HCT116 (cell line): ENCODE measurements around the gene VTI1B. TPM values are rescaled to one million over a fixed set of nuclear protein-coding genes. Genes with fewer than 3 reads are reported as not detected.

ENCODE experiments used
- ATAC-seq: fragments of 200-7000 bp; cut with Tn5 transposase; 2 replicates; pipeline ENCODE4 v1.9.1; 2020; ENCODE audit warnings: mild to moderate bottlenecking, moderate library complexity
- BruUV-seq: library from RNA; stranded (reverse); fragments of 400-500 nt; replicated peaks from 2 replicates; lab custom pipeline; 2021; lab: Mats Ljungman, UMichigan
- CTCF ChIA-PET: fragments of 300-600 bp; sonication (Branson Sonifier 250); formaldehyde crosslinking; loops from one replicate; lab custom pipeline; 2021; ENCODE audit warnings: antibody characterized with exemption; lab: Charles Lee
- POLR2A ChIA-PET: fragments of 300-600, 350-600 bp; sonication (Branson Sonifier 250); formaldehyde crosslinking; loops from one replicate; lab custom pipeline; 2021; ENCODE audit warnings: antibody characterized with exemption; lab: Charles Lee
- RAD21 ChIA-PET, 2 experiments: fragments of 300-600 bp; sonication (Branson Sonifier 250); formaldehyde crosslinking; loops; one replicate each; lab custom pipeline; 2023; ENCODE audit warnings: low total read pairs in 2 of 2; ENCODE audit not compliant: uncharacterized antibody in 2 of 2, unreplicated experiment in 2 of 2, low non-redundant PET in 1 of 2; lab: Charles Lee
- DNase-seq: peaks from one replicate; pipeline ENCODE4 v3.0.0-alpha.2; 2010; ENCODE audit warnings: low read depth, low spot score
- H2AFZ ChIP-seq: fragments of 200-600 bp; shearing (Covaris generic), sonication (generic); 2 replicates; pipeline ENCODE4 v1.6.1; 2017; ENCODE audit warnings: low read depth, mixed run types, mixed read lengths, antibody characterized with exemption, low read length; ENCODE audit not compliant: poor library complexity, severe bottlenecking
- H3K27ac ChIP-seq: 2 replicates; pipeline ENCODE4 v1.5.1; 2012; ENCODE audit warnings: low read depth, low read length
- H3K27me3 ChIP-seq: fragments of 200-600 bp; sonication (generic); 2 replicates; pipeline ENCODE4 v1.6.1; 2016; ENCODE audit warnings: mixed run types, low read length, mixed read lengths; ENCODE audit not compliant: insufficient read depth
- H3K36me3 ChIP-seq, 2 experiments: fragments of 200-500 bp in 1 of 2; fragments of 200-600 bp in 1 of 2; sonication (Bioruptor generic) in 1 of 2; sonication (generic) in 1 of 2; 2 replicates each; pipeline versions ENCODE4 v1.5.1 to v1.6.1; 2014 to 2016; ENCODE audit warnings: low read length in 2 of 2, inconsistent platforms in 1 of 2, mixed read lengths in 1 of 2, mixed run types in 1 of 2; ENCODE audit not compliant: insufficient read depth in 2 of 2, control insufficient read depth in 1 of 2
- H3K4me1 ChIP-seq, 2 experiments: fragments of 200-600 bp in 1 of 2; sonication (generic) in 1 of 2; 2 replicates each; pipeline versions ENCODE4 v1.5.1 to v1.6.1; 2012 to 2017; ENCODE audit warnings: low read length in 2 of 2, inconsistent platforms in 1 of 2, mild to moderate bottlenecking in 1 of 2, mixed read lengths in 1 of 2, mixed run types in 1 of 2, moderate library complexity in 1 of 2; ENCODE audit not compliant: insufficient read depth in 2 of 2, control insufficient read depth in 1 of 2
- H3K4me2 ChIP-seq: fragments of 200-600 bp; sonication (generic); 2 replicates; pipeline ENCODE4 v1.6.1; 2017; ENCODE audit warnings: mixed run types, low read length, mixed read lengths
- H3K4me3 ChIP-seq, 2 experiments: fragments of 200-600 bp in 1 of 2; sonication (generic) in 1 of 2; replicated peaks in 1 of 2; 2 replicates each; pipeline ENCODE4 v1.5.1; 2011 to 2016; ENCODE audit warnings: low read length in 2 of 2, control low read depth in 1 of 2, low read depth in 1 of 2, mild to moderate bottlenecking in 1 of 2, mixed read lengths in 1 of 2, mixed run types in 1 of 2
- H3K79me2 ChIP-seq: fragments of 200-600 bp; sonication (generic); 2 replicates; pipeline ENCODE4 v1.6.1; 2017; ENCODE audit warnings: mild to moderate bottlenecking, mixed run types, low read length, moderate library complexity, mixed read lengths; ENCODE audit not compliant: insufficient read depth
- H3K9ac ChIP-seq: fragments of 200-600 bp; sonication (generic); 2 replicates; pipeline ENCODE4 v1.6.1; 2016; ENCODE audit warnings: low read length, mixed read lengths
- H3K9me2 ChIP-seq: fragments of 200-600 bp; sonication (generic), shearing (Covaris generic); 2 replicates; pipeline ENCODE4 v1.6.1; 2017; ENCODE audit warnings: mixed run types, mild to moderate bottlenecking, moderate library complexity; ENCODE audit not compliant: insufficient read depth
- H3K9me3 ChIP-seq, 2 experiments: fragments of 200-500 bp in 1 of 2; fragments of 200-600 bp in 1 of 2; sonication (Bioruptor generic) in 1 of 2; sonication (generic) in 1 of 2; 2 replicates each; pipeline ENCODE4 v1.6.1; 2014 to 2017; ENCODE audit warnings: low read length in 2 of 2, mixed read lengths in 2 of 2, inconsistent platforms in 1 of 2, low read depth in 1 of 2, mild to moderate bottlenecking in 1 of 2, mixed run types in 1 of 2, moderate library complexity in 1 of 2; ENCODE audit not compliant: control insufficient read depth in 1 of 2, insufficient read depth in 1 of 2
- H4K20me1 ChIP-seq: fragments of 200-600 bp; sonication (generic), shearing (Covaris generic); 2 replicates; pipeline ENCODE4 v1.6.1; 2017; ENCODE audit warnings: mixed run types, mild to moderate bottlenecking, moderate library complexity; ENCODE audit not compliant: insufficient read depth
- CBX3 ChIP-seq: IDR thresholded peaks from 2 replicates; pipeline ENCODE4 v1.6.1; 2012; ENCODE audit warnings: low read depth
- CEBPB ChIP-seq: IDR thresholded peaks from 2 replicates; pipeline ENCODE4 v1.6.1; 2012; ENCODE audit warnings: low read depth
- EGR1 ChIP-seq: IDR thresholded peaks from 2 replicates; pipeline ENCODE4 v1.6.1; 2012; ENCODE audit warnings: low read depth
- ELF1 ChIP-seq: IDR thresholded peaks from 2 replicates; pipeline ENCODE4 v1.6.1; 2012; ENCODE audit warnings: low read depth, borderline replicate concordance
- EZH2phosphoT487 ChIP-seq: fragments of 200-600 bp; IDR thresholded peaks from 2 replicates; pipeline ENCODE4 v1.6.1; 2018; ENCODE audit warnings: antibody characterized with exemption, borderline replicate concordance
- POLR2A ChIP-seq: IDR thresholded peaks from 2 replicates; pipeline ENCODE4 v1.7.0; 2011; ENCODE audit warnings: borderline replicate concordance; ENCODE audit not compliant: insufficient read depth, insufficient read length; ENCODE audit errors: extremely low read depth
- SIN3A ChIP-seq: IDR thresholded peaks from 2 replicates; pipeline ENCODE4 v1.6.1; 2012; ENCODE audit warnings: low read depth
- TCF7L2 ChIP-seq: IDR thresholded peaks from 2 replicates; pipeline ENCODE4 v1.7.0; 2011; ENCODE audit warnings: borderline replicate concordance, inconsistent platforms; ENCODE audit not compliant: insufficient read depth, insufficient read length; ENCODE audit errors: extremely low read depth
- ZFX ChIP-seq: fragments of 450-650 bp; IDR thresholded peaks from 2 replicates; pipeline ENCODE4 v1.6.1; 2017
- intact Hi-C: fragments of 100-400 bp; cut with micrococcal nuclease; formaldehyde crosslinking; loops from 2 replicates; pipeline ENCODE4 v1.10.0; 2022
- total RNA-seq: library from RNA; stranded (reverse); gene quantifications from one replicate; pipeline ENCODE4 v1.2.1, GENCODE V29; 2021; ENCODE audit not compliant: unreplicated experiment
- TF ChIP-seq, protein P1 (sequence below), 3 experiments: fragments of 200-600 bp in 1 of 3; sonication (generic) in 1 of 3; IDR thresholded peaks in 2 of 3; conservative IDR thresholded peaks in 1 of 3; 2 replicates each; pipeline ENCODE4 v1.5.1; 2012 to 2017; ENCODE audit warnings: low read depth in 2 of 3, low read length in 2 of 3, antibody characterized with exemption in 1 of 3, borderline replicate concordance in 1 of 3, control low read depth in 1 of 3, mild to moderate bottlenecking in 1 of 3, mixed read lengths in 1 of 3, mixed run types in 1 of 3, moderate library complexity in 1 of 3; ENCODE audit not compliant: insufficient read depth in 1 of 3
- TF ChIP-seq, protein P2 (sequence below): IDR thresholded peaks from 2 replicates; pipeline ENCODE4 v1.6.1; 2012; ENCODE audit warnings: low read depth
- TF ChIP-seq, protein P3 (sequence below): IDR thresholded peaks from 2 replicates; pipeline ENCODE4 v1.6.1; 2011; ENCODE audit warnings: mild to moderate bottlenecking, low read length, moderate library complexity; ENCODE audit not compliant: insufficient replicate concordance; ENCODE audit errors: extremely low read depth
- TF ChIP-seq, protein P4 (sequence below): IDR thresholded peaks from 2 replicates; pipeline ENCODE4 v1.6.1; 2012

Gene VTI1B
- total RNA-seq, 1 experiment from 2014 or later: 86.3 TPM

DNA sequence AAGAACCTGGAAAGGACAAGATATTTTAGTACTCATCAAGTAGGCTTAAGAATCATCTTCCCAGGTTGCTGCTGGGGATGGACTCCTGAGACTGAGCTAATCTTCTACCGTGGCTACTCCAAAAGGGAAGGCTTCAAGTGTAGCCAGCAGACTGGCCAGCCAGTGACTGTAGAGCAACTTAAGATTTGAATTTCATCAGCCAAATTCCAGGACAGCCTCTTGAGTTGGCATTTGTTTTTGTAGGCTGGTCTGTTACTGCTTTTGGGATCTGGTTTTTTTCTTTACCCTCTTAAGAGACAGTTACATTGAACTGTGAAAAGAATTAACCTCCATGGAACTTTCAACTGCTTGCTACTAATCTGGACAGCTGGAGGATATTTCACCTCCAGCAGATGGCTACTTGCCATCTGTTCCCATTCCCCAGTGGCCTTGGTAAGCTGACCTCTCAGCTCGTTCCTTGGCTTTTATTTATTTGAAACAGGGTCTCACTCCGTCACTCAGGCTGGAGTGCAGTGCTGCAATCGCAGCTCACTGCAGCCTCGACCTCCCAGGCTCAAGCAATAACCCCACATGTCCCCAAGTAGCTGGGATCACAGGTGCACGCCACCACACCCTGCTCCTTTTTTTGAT lies 20.7 kb downstream of the VTI1B start:
- TF ChIP-seq SIN3A: no peak
- TF ChIP-seq, protein P1, sequence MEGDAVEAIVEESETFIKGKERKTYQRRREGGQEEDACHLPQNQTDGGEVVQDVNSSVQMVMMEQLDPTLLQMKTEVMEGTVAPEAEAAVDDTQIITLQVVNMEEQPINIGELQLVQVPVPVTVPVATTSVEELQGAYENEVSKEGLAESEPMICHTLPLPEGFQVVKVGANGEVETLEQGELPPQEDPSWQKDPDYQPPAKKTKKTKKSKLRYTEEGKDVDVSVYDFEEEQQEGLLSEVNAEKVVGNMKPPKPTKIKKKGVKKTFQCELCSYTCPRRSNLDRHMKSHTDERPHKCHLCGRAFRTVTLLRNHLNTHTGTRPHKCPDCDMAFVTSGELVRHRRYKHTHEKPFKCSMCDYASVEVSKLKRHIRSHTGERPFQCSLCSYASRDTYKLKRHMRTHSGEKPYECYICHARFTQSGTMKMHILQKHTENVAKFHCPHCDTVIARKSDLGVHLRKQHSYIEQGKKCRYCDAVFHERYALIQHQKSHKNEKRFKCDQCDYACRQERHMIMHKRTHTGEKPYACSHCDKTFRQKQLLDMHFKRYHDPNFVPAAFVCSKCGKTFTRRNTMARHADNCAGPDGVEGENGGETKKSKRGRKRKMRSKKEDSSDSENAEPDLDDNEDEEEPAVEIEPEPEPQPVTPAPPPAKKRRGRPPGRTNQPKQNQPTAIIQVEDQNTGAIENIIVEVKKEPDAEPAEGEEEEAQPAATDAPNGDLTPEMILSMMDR (IDR thresholded peaks at IDR 0.05 in 2 of 3, conservative IDR thresholded peaks at IDR 0.05 in 1 of 3; ENCODE audit: borderline replicate concordance in 1 of 3, insufficient read depth in 1 of 3, low read depth in 2 of 3, low read length in 2 of 3): no peak
- TF ChIP-seq CBX3: no peak
- TF ChIP-seq POLR2A: no peak
- no peak for TF ChIP-seq TCF7L2
- TF ChIP-seq, protein P2, sequence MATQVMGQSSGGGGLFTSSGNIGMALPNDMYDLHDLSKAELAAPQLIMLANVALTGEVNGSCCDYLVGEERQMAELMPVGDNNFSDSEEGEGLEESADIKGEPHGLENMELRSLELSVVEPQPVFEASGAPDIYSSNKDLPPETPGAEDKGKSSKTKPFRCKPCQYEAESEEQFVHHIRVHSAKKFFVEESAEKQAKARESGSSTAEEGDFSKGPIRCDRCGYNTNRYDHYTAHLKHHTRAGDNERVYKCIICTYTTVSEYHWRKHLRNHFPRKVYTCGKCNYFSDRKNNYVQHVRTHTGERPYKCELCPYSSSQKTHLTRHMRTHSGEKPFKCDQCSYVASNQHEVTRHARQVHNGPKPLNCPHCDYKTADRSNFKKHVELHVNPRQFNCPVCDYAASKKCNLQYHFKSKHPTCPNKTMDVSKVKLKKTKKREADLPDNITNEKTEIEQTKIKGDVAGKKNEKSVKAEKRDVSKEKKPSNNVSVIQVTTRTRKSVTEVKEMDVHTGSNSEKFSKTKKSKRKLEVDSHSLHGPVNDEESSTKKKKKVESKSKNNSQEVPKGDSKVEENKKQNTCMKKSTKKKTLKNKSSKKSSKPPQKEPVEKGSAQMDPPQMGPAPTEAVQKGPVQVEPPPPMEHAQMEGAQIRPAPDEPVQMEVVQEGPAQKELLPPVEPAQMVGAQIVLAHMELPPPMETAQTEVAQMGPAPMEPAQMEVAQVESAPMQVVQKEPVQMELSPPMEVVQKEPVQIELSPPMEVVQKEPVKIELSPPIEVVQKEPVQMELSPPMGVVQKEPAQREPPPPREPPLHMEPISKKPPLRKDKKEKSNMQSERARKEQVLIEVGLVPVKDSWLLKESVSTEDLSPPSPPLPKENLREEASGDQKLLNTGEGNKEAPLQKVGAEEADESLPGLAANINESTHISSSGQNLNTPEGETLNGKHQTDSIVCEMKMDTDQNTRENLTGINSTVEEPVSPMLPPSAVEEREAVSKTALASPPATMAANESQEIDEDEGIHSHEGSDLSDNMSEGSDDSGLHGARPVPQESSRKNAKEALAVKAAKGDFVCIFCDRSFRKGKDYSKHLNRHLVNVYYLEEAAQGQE: no peak
- TF ChIP-seq EGR1: no peak
- TF ChIP-seq, protein P3, sequence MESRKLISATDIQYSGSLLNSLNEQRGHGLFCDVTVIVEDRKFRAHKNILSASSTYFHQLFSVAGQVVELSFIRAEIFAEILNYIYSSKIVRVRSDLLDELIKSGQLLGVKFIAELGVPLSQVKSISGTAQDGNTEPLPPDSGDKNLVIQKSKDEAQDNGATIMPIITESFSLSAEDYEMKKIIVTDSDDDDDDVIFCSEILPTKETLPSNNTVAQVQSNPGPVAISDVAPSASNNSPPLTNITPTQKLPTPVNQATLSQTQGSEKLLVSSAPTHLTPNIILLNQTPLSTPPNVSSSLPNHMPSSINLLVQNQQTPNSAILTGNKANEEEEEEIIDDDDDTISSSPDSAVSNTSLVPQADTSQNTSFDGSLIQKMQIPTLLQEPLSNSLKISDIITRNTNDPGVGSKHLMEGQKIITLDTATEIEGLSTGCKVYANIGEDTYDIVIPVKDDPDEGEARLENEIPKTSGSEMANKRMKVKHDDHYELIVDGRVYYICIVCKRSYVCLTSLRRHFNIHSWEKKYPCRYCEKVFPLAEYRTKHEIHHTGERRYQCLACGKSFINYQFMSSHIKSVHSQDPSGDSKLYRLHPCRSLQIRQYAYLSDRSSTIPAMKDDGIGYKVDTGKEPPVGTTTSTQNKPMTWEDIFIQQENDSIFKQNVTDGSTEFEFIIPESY: no peak
- no peak for TF ChIP-seq ELF1
- TF ChIP-seq ZFX: no peak
- TF ChIP-seq CEBPB: no peak
- TF ChIP-seq EZH2phosphoT487: no peak
- TF ChIP-seq, protein P4, sequence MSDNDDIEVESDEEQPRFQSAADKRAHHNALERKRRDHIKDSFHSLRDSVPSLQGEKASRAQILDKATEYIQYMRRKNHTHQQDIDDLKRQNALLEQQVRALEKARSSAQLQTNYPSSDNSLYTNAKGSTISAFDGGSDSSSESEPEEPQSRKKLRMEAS: no peak
- TF ChIP-seq, all 23 proteins: peak for 0
- Histone ChIP-seq H2AFZ (no peak overlapping the region), H3K27me3 (no peaks in the 10 kb centered on the region), H3K4me2 (no peak overlapping the region), H3K9me2 (no peaks in the 10 kb centered on the region), H3K27ac (no peak overlapping the region), H3K4me3 (no peak overlapping the region), H3K4me1 (no peaks in the 10 kb centered on the region), H3K79me2 (no peaks in the 10 kb centered on the region), H3K9me3 (no peaks in the 10 kb centered on the region), H4K20me1 (no peaks in the 10 kb centered on the region), H3K36me3 (peaks cover 25 to 36% of the 10 kb centered on the region in 2 experiments; a peak in 3 of 4 replicates), H3K9ac (no peak overlapping the region)
- ATAC-seq (no peak), DNase-seq (no peak)
- no TSS peak for BruUV-seq
- RAD21 ChIA-PET: no interaction called here
- POLR2A ChIA-PET: no interaction called here
- intact Hi-C loops: no loop called here
- CTCF ChIA-PET: no interaction called here
